Vagina (tissue), 2 donors: ENCODE measurements around the gene EIF2B2. TPM values are rescaled to one million over a fixed set of nuclear protein-coding genes. Genes with fewer than 3 reads are reported as not detected.

Experiments
- DNase-seq, 2 donors: peaks; one replicate each; pipeline ENCODE4 v3.0.0-alpha.2; 2017; ENCODE audit errors: extremely low spot score in 2 of 2
- H3K27ac ChIP-seq: fragments of 200-600 bp; sonication (generic); one replicate; pipeline ENCODE4 v1.5.1; 2019
- H3K27me3 ChIP-seq: fragments of 200-600 bp; sonication (generic); one replicate; pipeline ENCODE4 v1.5.1; 2019
- H3K36me3 ChIP-seq, 2 donors: fragments of 200-600 bp; sonication (generic); one replicate each; pipeline ENCODE4 v1.5.1; 2017 to 2019
- H3K4me1 ChIP-seq: fragments of 200-600 bp; sonication (generic); one replicate; pipeline ENCODE4 v1.5.1; 2019
- H3K4me3 ChIP-seq, 2 donors: fragments of 200-600 bp; sonication (generic); 1 replicate in 1 of 2; 2 replicates in 1 of 2; pipeline ENCODE4 v1.5.1; 2016 to 2019
- H3K9me3 ChIP-seq: fragments of 200-600 bp; sonication (generic); one replicate; pipeline ENCODE4 v1.5.1; 2019
- CTCF ChIP-seq, 3 experiments: fragments of 450-650 bp in 2 of 3; fragments of 200-600 bp in 1 of 3; sonication (generic) in 1 of 3; IDR thresholded peaks; one replicate each; pipeline ENCODE4 v1.5.1; 2017 to 2019; ENCODE audit warnings: antibody characterized with exemption in 3 of 3, mild to moderate bottlenecking in 2 of 3, moderate library complexity in 2 of 3
- POLR2A ChIP-seq, 2 donors: fragments of 450-650 bp; IDR thresholded peaks; one replicate each; pipeline ENCODE4 v1.6.1; 2017; ENCODE audit warnings: antibody characterized with exemption in 2 of 2, mild to moderate bottlenecking in 2 of 2, moderate library complexity in 2 of 2
- POLR2AphosphoS5 ChIP-seq, 2 donors: sonication (generic); formaldehyde crosslinking; IDR thresholded peaks; one replicate each; pipeline ENCODE4 v1.9.0; 2017; ENCODE audit warnings: antibody characterized with exemption in 2 of 2, mild to moderate bottlenecking in 2 of 2, low read depth in 1 of 2; ENCODE audit not compliant: insufficient read depth in 1 of 2
- intact Hi-C: fragments of 100-400 bp; cut with DNase I; formaldehyde crosslinking; loops from one replicate; pipeline ENCODE4 v1.15.1; 2023
- total RNA-seq: library from RNA; depleted of rRNA; stranded (reverse); fragments of >200 nt; gene quantifications from one replicate; pipeline ENCODE4 v1.2.3, GENCODE V29; 2016

EIF2B2 gene
- total RNA-seq, 1 donor from 2014 or later, result 22.8 TPM

DNA sequence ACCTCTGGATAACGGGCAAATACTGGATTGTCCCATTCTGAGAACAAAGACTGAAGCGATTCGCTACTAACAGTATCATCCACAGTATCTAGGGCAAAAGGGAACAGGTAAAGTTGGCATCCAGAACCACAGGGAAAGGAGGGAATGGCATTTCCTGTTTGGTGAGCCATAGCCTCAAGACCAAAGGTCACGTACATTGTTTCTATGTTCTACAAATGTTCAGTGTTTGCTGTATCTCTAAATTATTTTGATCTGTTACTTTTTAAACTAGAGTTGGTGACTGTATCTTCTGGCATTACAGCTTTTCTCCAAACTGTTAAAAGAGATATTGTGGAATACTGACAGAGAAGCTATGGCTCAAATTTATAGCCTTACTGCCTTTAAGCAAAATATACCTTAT, 38.9 kb downstream of the EIF2B2 start:
- TF ChIP-seq POLR2AphosphoS5 (IDR thresholded peaks at IDR 0.05; ENCODE audit: insufficient read depth in 1 of 2, low read depth in 1 of 2) (no peak), POLR2A (IDR thresholded peaks at IDR 0.05) (no peak), CTCF (IDR thresholded peaks at IDR 0.05) (no peak)
- no peaks in the 10 kb centered on the region for H3K9me3 ChIP-seq
- peaks cover 22% of the 10 kb centered on the region for H3K4me1 ChIP-seq
- no peak for DNase-seq
- H3K27ac ChIP-seq, result no peak overlapping the region
- intact Hi-C loops, result no loop called here
- peaks cover 0 to 26% of the 10 kb centered on the region in 2 donors for H3K36me3 ChIP-seq
- H3K4me3 ChIP-seq, result no peak overlapping the region
- H3K27me3 ChIP-seq, result no peaks in the 10 kb centered on the region

DNA sequence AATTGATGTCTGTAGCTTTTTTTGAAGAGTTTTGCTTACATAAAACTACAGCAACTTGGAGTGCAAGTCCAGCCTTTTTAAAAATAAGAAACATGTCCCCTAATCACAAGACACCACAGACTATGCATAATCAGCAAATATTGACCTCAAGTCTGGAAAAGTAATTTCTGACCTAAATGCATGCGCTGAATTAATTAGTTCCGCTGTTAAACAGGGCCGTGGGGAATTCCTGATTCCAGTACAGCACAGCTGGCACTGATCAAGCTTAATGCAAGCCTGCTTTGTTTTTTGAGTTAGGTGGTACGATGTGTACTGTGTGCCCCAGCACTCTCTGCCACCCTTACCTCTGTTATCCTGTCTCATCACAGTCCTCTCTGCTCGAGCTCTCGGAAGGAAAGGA, 39.3 kb downstream of the EIF2B2 start:
- Histone ChIP-seq H3K4me1 (peaks cover 22% of the 10 kb centered on the region), H3K27ac (no peak overlapping the region), H3K27me3 (no peaks in the 10 kb centered on the region), H3K9me3 (no peaks in the 10 kb centered on the region), H3K36me3 (peaks cover 0 to 23% of the 10 kb centered on the region in 2 donors), H3K4me3 (no peak overlapping the region)
- TF ChIP-seq POLR2A (IDR thresholded peaks at IDR 0.05) (no peak), CTCF (IDR thresholded peaks at IDR 0.05) (no peak), POLR2AphosphoS5 (IDR thresholded peaks at IDR 0.05; ENCODE audit: insufficient read depth in 1 of 2, low read depth in 1 of 2) (no peak)
- no peak for DNase-seq
- intact Hi-C loops, result no loop called here

DNA sequence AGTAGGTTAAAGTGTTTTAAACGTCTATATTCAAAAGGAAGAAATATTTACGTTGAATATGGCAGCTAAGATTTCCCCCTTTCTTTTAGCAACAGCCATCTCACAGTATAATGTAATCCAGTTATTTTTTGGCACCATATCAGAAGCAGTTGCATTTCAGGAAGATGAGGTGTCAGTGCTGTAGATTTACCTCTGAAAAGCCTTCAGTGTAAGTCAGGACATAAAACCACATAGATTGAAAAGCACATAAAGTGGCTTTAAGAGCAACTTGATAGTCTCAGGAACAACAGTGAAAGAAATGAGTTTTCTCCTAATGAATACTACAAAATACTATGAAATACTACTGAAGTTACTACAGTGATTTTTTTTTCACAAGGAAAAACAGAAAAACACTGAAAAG, 41.6 kb downstream of the EIF2B2 start:
- no peak for DNase-seq
- no peak overlapping the region for H3K27ac ChIP-seq
- no peak overlapping the region for H3K4me3 ChIP-seq
- H3K9me3 ChIP-seq, result no peaks in the 10 kb centered on the region
- H3K27me3 ChIP-seq, result no peaks in the 10 kb centered on the region
- H3K36me3 ChIP-seq, result peaks cover 0 to 20% of the 10 kb centered on the region in 2 donors
- intact Hi-C loops, result no loop called here
- no peak for TF ChIP-seq POLR2A (IDR thresholded peaks at IDR 0.05)
- no peak for TF ChIP-seq CTCF (IDR thresholded peaks at IDR 0.05)
- no peak for TF ChIP-seq POLR2AphosphoS5 (IDR thresholded peaks at IDR 0.05; ENCODE audit: insufficient read depth in 1 of 2, low read depth in 1 of 2)
- H3K4me1 ChIP-seq, result peaks cover 28% of the 10 kb centered on the region

GRCh38 chr14:75044752-75045151, 42.0 kb downstream of the EIF2B2 start:
- H3K4me3 ChIP-seq, result no peak overlapping the region
- no peak overlapping the region for H3K27ac ChIP-seq
- DNase-seq, result no peak
- H3K4me1 ChIP-seq, result peaks cover 33% of the 10 kb centered on the region
- H3K9me3 ChIP-seq, result no peaks in the 10 kb centered on the region
- TF ChIP-seq POLR2A (IDR thresholded peaks at IDR 0.05) (no peak), CTCF (IDR thresholded peaks at IDR 0.05) (no peak), POLR2AphosphoS5 (IDR thresholded peaks at IDR 0.05; ENCODE audit: insufficient read depth in 1 of 2, low read depth in 1 of 2) (no peak)
- H3K27me3 ChIP-seq, result no peaks in the 10 kb centered on the region
- intact Hi-C loops, result loop anchor here (5.0 kb wide), 1 partner anchor 32 kb away; no protein-coding TSS in a partner anchor
- H3K36me3 ChIP-seq, result peaks cover 0 to 19% of the 10 kb centered on the region in 2 donors

GRCh38 chr14:75046275-75046674, 43.6 kb downstream of the EIF2B2 start:
- H3K4me1 ChIP-seq, result peaks cover 44% of the 10 kb centered on the region

More at GRCh38 chr14:75046275-75046674, 43.6 kb downstream of the EIF2B2 start:
- intact Hi-C loops, result loop anchor here (5.0 kb wide), 1 partner anchor 34 kb away; no protein-coding TSS in a partner anchor
- H3K27ac ChIP-seq, result no peak overlapping the region
- H3K27me3 ChIP-seq, result no peaks in the 10 kb centered on the region
- no peak for TF ChIP-seq CTCF (IDR thresholded peaks at IDR 0.05)
- no peak for TF ChIP-seq POLR2AphosphoS5 (IDR thresholded peaks at IDR 0.05; ENCODE audit: insufficient read depth in 1 of 2, low read depth in 1 of 2)
- no peak for TF ChIP-seq POLR2A (IDR thresholded peaks at IDR 0.05)
- no peak for DNase-seq
- no peaks in the 10 kb centered on the region for H3K9me3 ChIP-seq
- no peak overlapping the region for H3K4me3 ChIP-seq
- H3K36me3 ChIP-seq, result peaks cover 0 to 14% of the 10 kb centered on the region in 2 donors
